ENCODE results near the gene CREBL2.
"Not testable (repeated sequence)": the region's sequence is repeated elsewhere in the genome, so short reads cannot be mapped to it uniquely, and the experiment has no call there.

The CREBL2 gene

DNA sequence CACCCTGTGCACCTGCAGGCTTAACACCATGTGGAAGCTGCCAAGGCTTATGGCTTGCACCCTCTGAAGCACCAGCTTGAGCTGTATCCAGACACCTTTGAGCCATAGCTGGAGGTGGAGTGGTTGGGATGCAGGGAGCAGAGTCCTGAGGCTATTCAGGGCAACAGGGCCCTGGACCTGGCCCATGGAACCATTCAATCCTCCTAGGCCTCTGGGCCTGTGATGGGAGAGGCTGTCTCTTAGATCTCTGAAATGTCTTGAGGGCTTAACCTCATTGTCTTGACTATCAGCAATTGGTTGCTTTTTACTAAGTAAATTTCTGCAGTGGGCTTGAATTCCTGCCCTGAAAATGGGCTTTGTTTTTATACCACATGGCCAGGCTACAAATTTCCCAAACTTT is 36.6 kb downstream of the CREBL2 start:
- Histone ChIP-seq H3K27me3 (ENCODE audit: control insufficient read depth, insufficient read depth, low read length) (no peaks in the 10 kb centered on the region), H3K9ac (ENCODE audit: low read length) (no peak overlapping the region), H3K36me3 (ENCODE audit: control insufficient read depth, insufficient read depth, low read length) (no peaks in the 10 kb centered on the region), H3K27ac (ENCODE audit: low read depth, low read length) (no peak overlapping the region), H3K4me1 (ENCODE audit: control insufficient read depth, insufficient read depth, low read length) (no peaks in the 10 kb centered on the region), H3K4me3 (ENCODE audit: low read length) (no peak overlapping the region)

DNA sequence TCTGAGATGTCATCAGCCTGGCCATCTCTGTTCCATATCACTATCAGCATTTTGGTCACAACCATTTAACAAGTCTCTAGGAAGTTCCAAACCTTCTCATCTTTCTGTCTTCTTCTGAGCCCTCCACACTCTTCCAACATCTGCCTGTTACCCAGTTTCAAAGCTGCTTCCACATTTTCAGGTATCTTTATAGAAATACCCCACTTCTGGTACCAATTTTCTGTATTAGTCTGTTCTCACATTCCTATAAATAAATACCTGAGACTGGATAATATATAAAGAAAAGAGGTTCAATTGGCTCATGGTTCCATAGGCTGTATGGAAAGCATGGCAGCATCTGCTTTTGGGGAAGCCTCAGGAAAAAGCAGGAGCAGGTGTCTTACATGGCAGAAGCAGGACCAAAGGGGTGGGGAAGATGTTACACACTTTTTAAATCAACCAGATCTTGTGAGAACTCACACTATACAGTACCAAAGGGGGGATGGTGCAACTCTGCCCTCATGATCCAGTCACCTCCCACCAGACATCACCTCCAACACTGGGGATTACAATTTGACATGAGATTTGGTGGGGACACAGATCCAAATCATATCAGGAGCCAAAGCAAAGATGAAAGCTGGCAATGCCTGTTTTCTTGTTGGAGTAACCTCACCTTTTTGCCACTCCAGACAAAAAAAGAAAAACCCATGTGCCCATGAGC is 37.4 kb downstream of the CREBL2 start:
- no peak overlapping the region for H3K27ac ChIP-seq (ENCODE audit: low read depth, low read length)
- H3K4me3 ChIP-seq (ENCODE audit: low read length): no peak overlapping the region
- H3K9ac ChIP-seq (ENCODE audit: low read length): no peak overlapping the region
- no peaks in the 10 kb centered on the region for H3K36me3 ChIP-seq (ENCODE audit: control insufficient read depth, insufficient read depth, low read length)
- no peaks in the 10 kb centered on the region for H3K4me1 ChIP-seq (ENCODE audit: control insufficient read depth, insufficient read depth, low read length)
- H3K27me3 ChIP-seq (ENCODE audit: control insufficient read depth, insufficient read depth, low read length): no peaks in the 10 kb centered on the region

DNA sequence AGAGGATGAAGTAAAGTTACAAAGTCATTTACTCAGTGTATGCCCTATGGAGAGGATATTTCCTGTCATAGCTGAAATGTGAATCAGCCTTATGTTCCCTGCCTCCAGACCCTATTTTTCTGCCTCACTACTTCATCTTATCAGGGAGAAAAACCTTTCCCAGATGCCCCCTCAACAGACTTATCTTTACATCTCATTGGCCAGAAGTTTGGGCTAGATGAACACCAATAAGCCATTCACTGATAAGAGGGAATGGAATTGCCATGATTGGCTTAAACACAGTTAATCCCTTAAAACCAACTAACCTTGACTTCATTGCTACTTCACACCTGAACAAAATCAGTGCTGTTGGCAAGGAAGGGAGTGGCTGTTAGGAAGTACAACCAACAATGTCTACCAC is 40.1 kb downstream of the CREBL2 start:
- H3K27ac ChIP-seq (ENCODE audit: low read depth, low read length): no peak overlapping the region
- H3K36me3 ChIP-seq (ENCODE audit: control insufficient read depth, insufficient read depth, low read length): no peaks in the 10 kb centered on the region
- H3K27me3 ChIP-seq (ENCODE audit: control insufficient read depth, insufficient read depth, low read length): no peaks in the 10 kb centered on the region
- no peak overlapping the region for H3K9ac ChIP-seq (ENCODE audit: low read length)
- H3K4me3 ChIP-seq (ENCODE audit: low read length): no peak overlapping the region
- no peaks in the 10 kb centered on the region for H3K4me1 ChIP-seq (ENCODE audit: control insufficient read depth, insufficient read depth, low read length)

DNA sequence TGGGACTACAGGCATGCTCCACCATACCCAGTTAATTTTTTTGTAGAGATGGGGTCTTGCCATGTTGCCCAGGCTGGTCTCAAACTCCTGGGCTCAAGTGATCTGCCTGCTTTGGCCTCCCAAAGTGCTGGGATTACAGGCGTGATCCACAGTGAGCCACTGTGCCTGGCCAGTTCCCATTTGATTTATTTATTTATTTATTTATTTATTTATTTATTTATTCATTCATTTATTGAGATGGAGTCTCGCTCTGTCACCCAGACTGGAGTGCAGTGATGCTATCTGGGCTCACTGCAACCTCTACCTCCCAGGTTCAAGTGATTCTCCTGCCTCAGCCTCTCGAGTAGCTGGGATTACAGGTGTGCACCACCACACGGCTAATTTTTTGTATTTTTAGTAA is 41.0 kb downstream of the CREBL2 start:
- H3K4me3 ChIP-seq (ENCODE audit: low read length); H3K27ac ChIP-seq (ENCODE audit: low read depth, low read length); H3K27me3 ChIP-seq (ENCODE audit: control insufficient read depth, insufficient read depth, low read length); H3K4me1 ChIP-seq (ENCODE audit: control insufficient read depth, insufficient read depth, low read length); H3K9ac ChIP-seq (ENCODE audit: low read length); H3K36me3 ChIP-seq (ENCODE audit: control insufficient read depth, insufficient read depth, low read length): not testable (repeated sequence)

DNA sequence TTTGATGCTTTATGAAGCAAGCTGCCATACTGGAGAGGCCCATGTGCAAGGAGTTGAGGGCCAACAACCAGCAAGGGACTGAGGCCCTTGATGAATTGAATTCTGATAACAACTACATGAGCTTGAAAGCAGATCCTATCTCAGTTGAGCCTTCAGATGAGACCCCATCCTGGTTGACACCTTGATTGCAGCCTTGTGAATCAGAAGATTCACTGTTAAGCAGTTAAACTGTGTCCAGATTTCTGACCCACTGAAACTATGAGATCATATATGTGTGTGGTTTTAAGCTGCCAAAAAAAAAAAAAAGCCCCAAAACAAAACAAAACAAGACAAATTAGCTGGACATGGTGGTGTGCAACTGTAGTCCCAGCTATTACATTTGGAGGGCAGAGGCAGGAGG is 42.2 kb downstream of the CREBL2 start:
- Histone ChIP-seq H3K27me3 (ENCODE audit: control insufficient read depth, insufficient read depth, low read length) (no peaks in the 10 kb centered on the region), H3K27ac (ENCODE audit: low read depth, low read length) (no peak overlapping the region), H3K4me1 (ENCODE audit: control insufficient read depth, insufficient read depth, low read length) (no peaks in the 10 kb centered on the region), H3K4me3 (ENCODE audit: low read length) (no peak overlapping the region), H3K9ac (ENCODE audit: low read length) (no peak overlapping the region), H3K36me3 (ENCODE audit: control insufficient read depth, insufficient read depth, low read length) (no peaks in the 10 kb centered on the region)

DNA sequence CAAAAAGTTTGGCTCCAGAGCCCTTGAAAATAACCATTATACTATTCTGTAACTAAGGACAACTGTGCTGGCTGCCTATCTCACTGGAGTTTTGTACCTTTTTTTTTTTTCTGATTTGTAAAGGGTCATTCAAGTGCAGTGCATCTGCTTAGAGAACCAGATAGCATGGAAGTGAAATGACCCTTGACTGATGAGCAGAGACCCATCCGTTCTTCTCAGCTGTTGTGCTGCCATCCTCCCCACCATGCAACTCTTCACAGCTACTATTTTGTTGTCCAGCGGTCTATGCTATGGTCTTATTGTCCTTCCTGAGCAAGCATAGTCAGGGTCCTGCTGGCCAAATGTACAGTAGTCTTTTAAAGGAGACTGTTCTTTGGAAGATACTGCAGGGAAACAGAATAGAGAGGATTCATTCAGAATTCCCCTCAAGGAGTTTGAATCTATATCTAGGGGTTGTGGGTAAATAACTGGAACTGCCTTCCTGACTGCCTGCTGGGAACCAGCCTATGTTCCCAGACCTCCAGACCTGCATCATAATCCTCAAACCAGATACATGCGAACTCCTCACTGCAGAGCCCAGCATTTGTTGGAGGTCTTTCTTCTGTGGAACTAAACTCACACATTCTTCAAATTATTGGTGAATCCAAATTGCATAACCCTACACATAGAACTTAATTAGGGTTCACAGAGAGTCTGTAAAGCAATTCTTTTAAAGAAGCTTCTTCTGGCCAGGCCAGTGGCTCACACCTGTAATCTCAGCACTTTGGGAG is 43.2 kb downstream of the CREBL2 start:
- no peaks in the 10 kb centered on the region for H3K4me1 ChIP-seq (ENCODE audit: control insufficient read depth, insufficient read depth, low read length)
- H3K4me3 ChIP-seq (ENCODE audit: low read length): no peak overlapping the region
- H3K36me3 ChIP-seq (ENCODE audit: control insufficient read depth, insufficient read depth, low read length): no peaks in the 10 kb centered on the region
- H3K27ac ChIP-seq (ENCODE audit: low read depth, low read length): no peak overlapping the region
- H3K27me3 ChIP-seq (ENCODE audit: control insufficient read depth, insufficient read depth, low read length): no peaks in the 10 kb centered on the region
- no peak overlapping the region for H3K9ac ChIP-seq (ENCODE audit: low read length)

DNA sequence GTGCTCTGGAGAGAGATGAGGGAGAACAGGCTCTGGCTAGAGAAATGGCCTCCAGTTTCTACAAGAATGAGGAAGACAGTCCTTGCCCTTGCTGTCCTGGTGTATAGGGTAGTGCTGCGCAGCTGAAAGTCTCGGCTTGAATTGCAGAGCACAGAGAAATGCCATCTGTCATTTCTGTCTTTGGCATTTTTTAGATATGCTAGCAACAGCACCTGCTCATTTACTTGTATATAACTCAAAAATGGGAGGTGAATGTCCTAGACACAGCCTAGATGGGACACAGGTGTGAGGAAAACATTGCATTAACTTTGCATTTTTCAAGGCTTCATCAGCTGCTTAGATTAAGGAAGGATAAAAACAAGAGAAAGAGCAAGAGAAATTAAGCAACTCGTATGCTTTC is 48.5 kb downstream of the CREBL2 start:
- Histone ChIP-seq H3K36me3 (ENCODE audit: control insufficient read depth, insufficient read depth, low read length) (no peaks in the 10 kb centered on the region), H3K27ac (ENCODE audit: low read depth, low read length) (no peak overlapping the region), H3K9ac (ENCODE audit: low read length) (no peak overlapping the region), H3K27me3 (ENCODE audit: control insufficient read depth, insufficient read depth, low read length) (no peaks in the 10 kb centered on the region), H3K4me1 (ENCODE audit: control insufficient read depth, insufficient read depth, low read length) (no peaks in the 10 kb centered on the region), H3K4me3 (ENCODE audit: low read length) (no peak overlapping the region)

DNA sequence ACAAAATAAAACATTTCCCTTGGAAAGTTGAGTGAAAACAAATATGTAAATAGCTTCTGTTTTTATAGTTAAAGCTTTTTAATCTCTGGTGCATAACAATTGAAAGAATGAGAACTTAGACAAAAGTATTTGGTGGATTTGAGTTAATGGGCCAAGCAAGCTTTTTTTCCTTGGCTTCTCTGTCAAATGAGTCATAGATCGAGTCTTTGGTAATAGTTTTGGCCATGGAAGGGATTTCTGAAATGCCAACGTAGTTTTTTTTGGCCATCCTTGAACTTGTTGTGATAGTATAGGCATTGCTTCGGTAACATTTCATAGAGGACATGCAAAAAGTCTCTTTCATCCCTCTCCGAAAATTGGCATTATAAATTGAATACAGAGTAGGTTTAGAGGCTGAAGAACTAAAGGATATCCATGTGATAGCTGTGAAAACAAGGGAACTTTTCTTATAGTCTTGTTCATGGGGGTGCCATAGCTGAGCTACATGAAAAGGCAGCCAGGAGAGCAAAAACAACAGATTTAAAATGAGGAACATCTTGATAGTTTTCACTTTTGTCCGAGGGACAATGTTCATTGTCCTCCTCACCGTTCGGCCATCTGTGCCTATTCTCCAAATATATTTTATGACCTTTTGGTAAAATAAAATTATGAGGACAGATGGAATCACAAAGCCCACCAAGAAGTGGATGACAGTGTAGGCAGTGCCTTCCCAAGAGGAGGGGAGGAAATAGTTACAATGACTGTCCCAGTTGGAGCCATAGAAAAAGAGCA is 49.6 kb downstream of the CREBL2 start:
- Histone ChIP-seq H3K9ac (ENCODE audit: low read length) (no peak overlapping the region), H3K4me1 (ENCODE audit: control insufficient read depth, insufficient read depth, low read length) (no peaks in the 10 kb centered on the region), H3K27me3 (ENCODE audit: control insufficient read depth, insufficient read depth, low read length) (no peaks in the 10 kb centered on the region), H3K4me3 (ENCODE audit: low read length) (no peak overlapping the region), H3K27ac (ENCODE audit: low read depth, low read length) (no peak overlapping the region), H3K36me3 (ENCODE audit: control insufficient read depth, insufficient read depth, low read length) (no peaks in the 10 kb centered on the region)

DNA sequence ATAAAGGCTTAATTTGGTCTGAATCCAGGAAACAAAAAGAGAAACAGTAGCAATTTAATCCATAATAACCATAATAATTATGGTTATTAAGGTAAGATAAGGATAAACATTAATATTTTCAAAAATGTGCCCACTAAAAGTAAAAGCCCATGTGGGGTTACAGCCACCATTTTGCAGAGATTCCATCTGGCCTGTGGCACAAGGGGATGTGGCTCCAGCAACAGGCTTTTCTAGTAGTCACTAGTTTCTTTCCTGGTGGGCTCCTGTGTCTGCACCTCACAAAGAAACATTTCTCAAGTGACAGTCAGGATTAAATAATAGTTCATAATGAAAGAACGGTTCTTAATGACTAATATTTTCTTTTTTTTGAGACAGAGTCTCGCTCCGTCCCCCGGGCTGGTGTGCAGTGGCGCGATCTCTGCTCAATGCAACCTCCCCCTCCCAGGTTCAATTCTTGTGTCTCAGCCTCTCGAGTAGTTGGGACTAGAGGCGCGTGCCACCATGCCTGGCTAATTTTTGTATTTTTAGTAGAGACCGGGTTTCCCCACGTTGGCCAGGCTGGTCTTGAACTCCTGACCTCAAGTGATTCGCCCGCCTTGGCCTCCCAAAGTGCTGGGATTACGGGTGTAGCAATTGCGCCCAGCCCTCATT is 52.1 kb downstream of the CREBL2 start:
- Histone ChIP-seq H3K27me3 (ENCODE audit: control insufficient read depth, insufficient read depth, low read length) (no peaks in the 10 kb centered on the region), H3K36me3 (ENCODE audit: control insufficient read depth, insufficient read depth, low read length) (no peaks in the 10 kb centered on the region), H3K9ac (ENCODE audit: low read length) (no peak overlapping the region), H3K4me1 (ENCODE audit: control insufficient read depth, insufficient read depth, low read length) (no peaks in the 10 kb centered on the region), H3K4me3 (ENCODE audit: low read length) (no peak overlapping the region), H3K27ac (ENCODE audit: low read depth, low read length) (no peak overlapping the region)

DNA sequence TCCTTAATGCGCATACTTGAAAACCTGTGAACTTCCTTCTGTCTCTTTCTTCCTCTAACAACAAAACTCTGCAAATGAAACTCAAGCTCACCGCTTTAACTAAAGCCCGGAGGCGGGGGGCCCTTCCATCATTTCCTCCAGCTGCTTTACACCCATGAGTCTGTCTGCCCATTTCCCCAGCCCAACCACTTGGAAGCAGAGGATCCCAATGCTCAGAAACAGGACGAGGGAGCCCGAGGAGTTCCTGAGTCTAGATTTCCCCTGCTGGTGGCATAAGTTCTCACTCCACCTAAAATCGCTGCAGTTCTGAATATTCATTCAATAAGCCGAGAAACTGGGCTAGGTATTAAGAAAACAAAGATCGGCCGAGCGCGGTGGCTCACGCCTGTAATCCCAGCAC is 53.5 kb downstream of the CREBL2 start:
- Histone ChIP-seq H3K9ac (ENCODE audit: low read length) (no peak overlapping the region), H3K4me3 (ENCODE audit: low read length) (no peak overlapping the region), H3K36me3 (ENCODE audit: control insufficient read depth, insufficient read depth, low read length) (no peaks in the 10 kb centered on the region), H3K4me1 (ENCODE audit: control insufficient read depth, insufficient read depth, low read length) (no peaks in the 10 kb centered on the region), H3K27me3 (ENCODE audit: control insufficient read depth, insufficient read depth, low read length) (no peaks in the 10 kb centered on the region), H3K27ac (ENCODE audit: low read depth, low read length) (no peak overlapping the region)

DNA sequence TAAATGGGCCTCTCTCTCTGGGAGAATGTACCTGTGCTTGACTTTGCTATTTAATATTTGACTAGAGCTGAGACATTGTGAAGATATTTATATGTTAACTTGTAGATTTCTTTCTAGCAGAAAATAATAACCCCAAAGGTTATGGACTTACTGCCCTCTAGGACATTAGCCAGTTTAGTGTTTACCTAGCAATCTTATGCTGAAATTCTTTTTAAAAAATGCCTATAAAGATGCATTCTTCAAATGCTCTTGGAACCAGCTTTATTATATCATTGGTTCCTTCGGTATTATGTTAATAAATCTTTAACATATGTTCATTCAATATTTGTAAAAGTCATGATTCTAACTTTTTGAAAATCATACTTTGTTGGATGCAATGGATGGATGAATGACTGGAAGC is 56.3 kb downstream of the CREBL2 start:
- no peaks in the 10 kb centered on the region for H3K36me3 ChIP-seq (ENCODE audit: control insufficient read depth, insufficient read depth, low read length)
- no peak overlapping the region for H3K27ac ChIP-seq (ENCODE audit: low read depth, low read length)
- no peaks in the 10 kb centered on the region for H3K4me1 ChIP-seq (ENCODE audit: control insufficient read depth, insufficient read depth, low read length)
- no peak overlapping the region for H3K4me3 ChIP-seq (ENCODE audit: low read length)
- H3K27me3 ChIP-seq (ENCODE audit: control insufficient read depth, insufficient read depth, low read length): no peaks in the 10 kb centered on the region
- H3K9ac ChIP-seq (ENCODE audit: low read length): no peak overlapping the region

DNA sequence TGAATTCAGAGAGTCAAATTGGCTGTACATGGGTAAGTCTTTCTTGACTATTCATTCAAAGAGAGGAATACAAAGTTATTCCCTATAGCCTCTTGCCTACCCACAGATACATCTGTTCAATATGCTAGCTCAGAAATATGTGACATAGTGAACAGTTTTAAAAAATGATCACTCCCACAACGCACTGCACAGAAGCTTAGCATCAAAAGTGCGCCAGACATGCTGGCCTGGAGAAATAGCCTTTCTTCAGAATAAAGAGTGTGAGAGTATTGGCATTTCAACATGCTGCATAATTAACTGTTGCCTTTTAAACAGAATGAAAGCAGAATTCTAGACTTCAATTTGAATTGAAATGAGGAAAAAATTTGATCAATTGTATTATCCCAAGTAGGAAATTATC is 57.3 kb downstream of the CREBL2 start:
- Histone ChIP-seq H3K27me3 (ENCODE audit: control insufficient read depth, insufficient read depth, low read length) (no peaks in the 10 kb centered on the region), H3K9ac (ENCODE audit: low read length) (no peak overlapping the region), H3K27ac (ENCODE audit: low read depth, low read length) (no peak overlapping the region), H3K4me1 (ENCODE audit: control insufficient read depth, insufficient read depth, low read length) (no peaks in the 10 kb centered on the region), H3K36me3 (ENCODE audit: control insufficient read depth, insufficient read depth, low read length) (no peaks in the 10 kb centered on the region), H3K4me3 (ENCODE audit: low read length) (no peak overlapping the region)
